GM12878 (cell line): Measurements from ENCODE around the gene TEX264. TPM values are rescaled to one million over a fixed set of nuclear protein-coding genes. Genes with fewer than 3 reads are reported as not detected.

Experiments used
- ATAC-seq: fragments of 200-7000 bp; cut with Tn5 transposase; 3 replicates; pipeline ENCODE4 v1.9.1; 2020; ENCODE audit warnings: mild to moderate bottlenecking, moderate library complexity
- BruUV-seq: library from RNA; stranded (reverse); fragments of 400-500 nt; replicated peaks from 2 replicates; lab custom pipeline; 2021; lab: Mats Ljungman, UMichigan
- CTCF ChIA-PET: fragments of 300-600 bp; sonication (Branson Sonifier 250); formaldehyde crosslinking; extraction: SDS; loops from one replicate; lab custom pipeline; 2021; ENCODE audit warnings: inconsistent platforms; lab: Yijun Ruan, JAX
- POLR2A ChIA-PET: fragments of 350-600 bp; formaldehyde crosslinking; extraction: SDS; loops from one replicate; lab custom pipeline; 2021; ENCODE audit warnings: inconsistent platforms; lab: Charles Lee
- RAD21 ChIA-PET: fragments of 300-600 bp; sonication (Branson Sonifier 250); formaldehyde crosslinking; loops from one replicate; lab custom pipeline; 2023; ENCODE audit warnings: antibody characterized with exemption; ENCODE audit not compliant: unreplicated experiment; lab: Charles Lee
- SMC1A ChIA-PET: fragments of 300-600 bp; sonication (Branson Sonifier 250); formaldehyde crosslinking; loops from one replicate; lab custom pipeline; 2023; ENCODE audit not compliant: unreplicated experiment, uncharacterized antibody; lab: Charles Lee
- DNase-seq: peaks from one replicate; pipeline ENCODE4 v3.0.0-alpha.2; 2011; ENCODE audit warnings: low read depth, low spot score
- FAIRE-seq: peaks from 3 replicates; lab custom pipeline; 2011; peaks lifted over from hg19 to GRCh38; lab: Jason Lieb, UNC
- H2AFZ ChIP-seq: 2 replicates; pipeline ENCODE4 v1.6.0; 2011; ENCODE audit warnings: low read depth, low read length, control low read depth; ENCODE audit not compliant: control insufficient read depth
- H3K27ac ChIP-seq: 2 replicates; pipeline ENCODE4 v1.5.1; 2011; ENCODE audit warnings: control low read depth; ENCODE audit not compliant: control insufficient read depth, insufficient read depth
- H3K27me3 ChIP-seq, 2 experiments: replicated peaks in 1 of 2; 2 replicates each; pipeline versions ENCODE4 v1.6.0 to v1.6.1; 2011; ENCODE audit warnings: low read length in 1 of 2; ENCODE audit not compliant: control insufficient read depth in 2 of 2, insufficient read depth in 2 of 2
- H3K36me3 ChIP-seq, 2 experiments: 2 replicates each; pipeline ENCODE4 v1.5.1; 2011; ENCODE audit warnings: low read length in 1 of 2; ENCODE audit not compliant: control insufficient read depth in 2 of 2, insufficient read depth in 2 of 2
- H3K4me1 ChIP-seq: 2 replicates; pipeline ENCODE4 v1.6.1; 2011; ENCODE audit warnings: mild to moderate bottlenecking, low read length, moderate library complexity, mixed read lengths; ENCODE audit not compliant: control insufficient read depth, insufficient read depth
- H3K4me2 ChIP-seq: 2 replicates; pipeline ENCODE4 v1.6.0; 2011; ENCODE audit warnings: control low read depth; ENCODE audit not compliant: control insufficient read depth, insufficient read depth
- H3K4me3 ChIP-seq: fragments of 200-600 bp; sonication (generic); 2 replicates; pipeline ENCODE4 v1.5.1; 2016
- H3K79me2 ChIP-seq: 2 replicates; pipeline ENCODE4 v1.6.0; 2011; ENCODE audit warnings: low read length; ENCODE audit not compliant: control insufficient read depth, insufficient read depth
- H3K9ac ChIP-seq: 2 replicates; pipeline ENCODE4 v1.8.0; 2011; ENCODE audit warnings: low read length, control low read depth, mixed read lengths; ENCODE audit not compliant: control insufficient read depth, insufficient read depth
- H3K9me3 ChIP-seq: replicated peaks from 3 replicates; pipeline ENCODE4 v1.5.1; 2011; ENCODE audit warnings: mild to moderate bottlenecking, low read length; ENCODE audit not compliant: control insufficient read depth, insufficient read depth
- H4K20me1 ChIP-seq: 2 replicates; pipeline ENCODE4 v1.6.0; 2011; ENCODE audit not compliant: control insufficient read depth, insufficient read depth
- ATF7 ChIP-seq: fragments of 450-650 bp; IDR thresholded peaks from 2 replicates; pipeline ENCODE4 v1.6.1; 2016; ENCODE audit warnings: low read depth, mild to moderate bottlenecking
- CHD1 ChIP-seq: IDR thresholded peaks from 2 replicates; pipeline ENCODE4 v1.6.1; 2012; ENCODE audit warnings: low read depth, low read length, improper control_type of control experiment
- CHD2 ChIP-seq: IDR thresholded peaks from 2 replicates; pipeline ENCODE4 v1.6.1; 2011; ENCODE audit warnings: low read depth, low read length, improper control_type of control experiment, borderline replicate concordance
- CREM ChIP-seq: IDR thresholded peaks from 2 replicates; pipeline ENCODE4 v1.6.1; 2014; ENCODE audit warnings: antibody characterized with exemption, low read depth
- DPF2 ChIP-seq: fragments of 450-650 bp; IDR thresholded peaks from 2 replicates; pipeline ENCODE4 v1.6.1; 2017; ENCODE audit warnings: mild to moderate bottlenecking
- E2F8 ChIP-seq: fragments of 450-650 bp; IDR thresholded peaks from 2 replicates; pipeline ENCODE4 v1.6.1; 2018; ENCODE audit warnings: mild to moderate bottlenecking, low read depth, moderate library complexity; ENCODE audit not compliant: partially characterized antibody
- FOS ChIP-seq: IDR thresholded peaks from 3 replicates; pipeline ENCODE4 v1.6.1; 2011; ENCODE audit warnings: borderline replicate concordance; ENCODE audit not compliant: insufficient read length; ENCODE audit errors: extremely low read depth
- IKZF1 ChIP-seq: fragments of 450-650 bp; conservative IDR thresholded peaks from 2 replicates; pipeline ENCODE4 v1.6.1; 2017; ENCODE audit warnings: antibody characterized with exemption, mild to moderate bottlenecking
- LARP7 ChIP-seq: fragments of 450-650 bp; IDR thresholded peaks from 2 replicates; pipeline ENCODE4 v1.6.1; 2017; ENCODE audit warnings: mild to moderate bottlenecking
- MEF2B ChIP-seq: fragments of 450-650 bp; IDR thresholded peaks from 2 replicates; pipeline ENCODE4 v1.6.1; 2018; ENCODE audit warnings: mild to moderate bottlenecking, moderate library complexity; ENCODE audit not compliant: partially characterized antibody, poor library complexity, severe bottlenecking
- POLR2AphosphoS2 ChIP-seq: IDR thresholded peaks from 2 replicates; pipeline ENCODE4 v1.6.1; 2011; ENCODE audit warnings: low read depth, mild to moderate bottlenecking, low read length, improper control_type of control experiment, moderate library complexity
- SIX5 ChIP-seq: IDR thresholded peaks from 2 replicates; pipeline ENCODE4 v1.6.1; 2011; ENCODE audit warnings: mild to moderate bottlenecking, low read depth, low read length, moderate library complexity; ENCODE audit not compliant: severe bottlenecking
- SRF ChIP-seq, 2 experiments: IDR thresholded peaks; 2 replicates each; pipeline ENCODE4 v1.6.1; 2011; ENCODE audit warnings: low read depth in 2 of 2, low read length in 2 of 2, mild to moderate bottlenecking in 1 of 2, moderate library complexity in 1 of 2
- STAT1 ChIP-seq: fragments of 450-650 bp; conservative IDR thresholded peaks from 2 replicates; pipeline ENCODE4 v1.6.1; 2014; ENCODE audit warnings: antibody characterized with exemption, mild to moderate bottlenecking
- TAF1 ChIP-seq: IDR thresholded peaks from 2 replicates; pipeline ENCODE4 v1.6.1; 2011; ENCODE audit warnings: mild to moderate bottlenecking, low read depth, low read length, borderline replicate concordance
- ZNF687 ChIP-seq: fragments of 450-650 bp; IDR thresholded peaks from 2 replicates; pipeline ENCODE4 v1.6.1; 2017; ENCODE audit warnings: mild to moderate bottlenecking, moderate library complexity
- WGBS: methylation state at CpG from one replicate; pipeline ENCODE4 v1.1.6; 2016; ENCODE audit warnings: low lambda C conversion rate; ENCODE audit not compliant: insufficient replicate concordance, insufficient coverage; ENCODE audit errors: missing lambda C conversion rate; 5-methylcytosine and 5-hydroxymethylcytosine counted together
- in situ Hi-C: fragments of 300-500 bp; cut with MboI; formaldehyde crosslinking; loops from 9 replicates; pipeline ENCODE4 v1.14.3; 2018; ENCODE audit warnings: mixed read lengths
- intact Hi-C: fragments of 100-400 bp; cut with micrococcal nuclease; formaldehyde crosslinking; loops from one replicate; pipeline ENCODE4 v1.14.2; 2022; ENCODE audit not compliant: unreplicated experiment
- polyA plus RNA-seq, 11 experiments: library from polyadenylated mRNA; depleted of rRNA in 4 of 11; unstranded in 6 of 11; stranded (reverse) in 5 of 11; fragments of >200 nt; fragmentation: Nextera tagmentation in 4 of 11; fragmentation: Illumina TruSeq in 1 of 11; extraction: Ambion mirVana in 4 of 11; extraction: Trizol in 1 of 11; gene quantifications; 1 replicate in 1 of 11; 2 replicates in 10 of 11; pipeline versions ENCODE4 v1.2.1 to v1.2.3, GENCODE V29; 2011 to 2016; ENCODE audit warnings: inconsistent platforms in 2 of 11, missing spikeins in 2 of 11, low read depth in 1 of 11
- total RNA-seq, 4 experiments: library from RNA; depleted of rRNA in 3 of 4; stranded (reverse); fragments of >200 nt in 3 of 4; fragmentation: Illumina TruSeq in 1 of 4; extraction: Trizol in 1 of 4; gene quantifications; 2 replicates each; pipeline versions ENCODE4 v1.2.1 to v1.2.3, GENCODE V29; 2013 to 2021

The TEX264 gene
- total and polyA plus RNA-seq, 10 of the 15 experiments (the other 5 are each of a cell fraction or from before 2014, with no cell fraction given): 3.6 to 63.0 (median 52.4) TPM

- no peak for FAIRE-seq
- SMC1A ChIA-PET: interaction anchor here (1.2 to 8.7 kb wide), 9 partner anchors 11 to 282 kb away, joined by 3 to 168 read pairs (median 5); partner anchors contain the start of gene DCAF1
- peak overlapping the region; percentile 68 for H3K4me3 ChIP-seq
- BruUV-seq: no TSS peak
- DNase-seq: no peak
- no peaks in the 10 kb centered on the region; a peak in 4 of 4 replicates for H3K36me3 ChIP-seq
- peak overlapping the region; percentile 98 for H3K4me2 ChIP-seq
- H2AFZ ChIP-seq: peak overlapping the region; percentile 90
- RAD21 ChIA-PET: interaction anchor here (0.7 to 9.9 kb wide), 9 partner anchors 9 to 285 kb away, joined by 3 to 189 read pairs (median 3); partner anchors contain the start of genes DCAF1 and MANF
- intact Hi-C loops (loop anchor here (5.0 kb wide), 1 partner anchor 283 kb away; the partner anchor contains the start of gene MANF), in situ Hi-C loops (no loop called here)
- POLR2A ChIA-PET: interaction anchor here (0.9 to 7.5 kb wide), 5 partner anchors 11 to 285 kb away, joined by 3 to 105 read pairs (median 7); partner anchors contain the start of genes DCAF1 and MANF
- WGBS: 41% methylated on average over 15 of the region's 15 CpGs
- H3K27me3 ChIP-seq: no peaks in the 10 kb centered on the region
- H4K20me1 ChIP-seq: peaks cover 3% of the 10 kb centered on the region; the same call in 1 of the 2 replicates
- H3K79me2 ChIP-seq: peaks cover 19% of the 10 kb centered on the region
- CTCF ChIA-PET: interaction anchor here (0.7 to 14.0 kb wide), 26 partner anchors 9 to 285 kb away, joined by 3 to 331 read pairs (median 4); partner anchors contain the start of genes DCAF1 and MANF
- H3K9ac ChIP-seq: peak overlapping the region; percentile 57
- no peak overlapping the region for H3K27ac ChIP-seq
- H3K4me1 ChIP-seq: peaks cover 22% of the 10 kb centered on the region
- ATAC-seq: no peak
- no peaks in the 10 kb centered on the region for H3K9me3 ChIP-seq
- TF ChIP-seq DPF2 (no peak), ATF7 (no peak), CHD2 (no peak), CREM (no peak), SIX5 (no peak), MEF2B (no peak), SRF (IDR thresholded peaks at IDR 0.05; ENCODE audit: low read depth in 2 of 2, low read length in 2 of 2) (no peak), TAF1 (no peak), LARP7 (no peak), ZNF687 (no peak), E2F8 (no peak), POLR2AphosphoS2 (no peak), CHD1 (no peak), STAT1 (no peak), IKZF1 (no peak), FOS (no peak)
These were observed 814 bp upstream of the TEX264 start for GRCh38 chr3:51670053-51670822.
